Endothelial cell (in vitro differentiated cells): Measurements from ENCODE around the gene PTPRN2. TPM values are rescaled to one million over a fixed set of nuclear protein-coding genes. Genes with fewer than 3 reads are reported as not detected.

Source experiments
- DNase-seq: peaks from one replicate; pipeline ENCODE4 v3.0.0; 2021; ENCODE audit warnings: low spot score
- H3K27ac Mint-ChIP-seq: one replicate; pipeline ENCODE4 v1.8.0; 2021; ENCODE audit warnings: mixed read lengths, inconsistent platforms; ENCODE audit not compliant: unreplicated experiment
- H3K27me3 Mint-ChIP-seq: one replicate; pipeline ENCODE4 v1.8.0; 2021; ENCODE audit warnings: mild to moderate bottlenecking, moderate library complexity, mixed read lengths, inconsistent platforms; ENCODE audit not compliant: unreplicated experiment
- H3K36me3 Mint-ChIP-seq: one replicate; pipeline ENCODE4 v1.8.0; 2021; ENCODE audit warnings: mild to moderate bottlenecking, low read depth, mixed read lengths, inconsistent platforms; ENCODE audit not compliant: unreplicated experiment
- H3K4me1 Mint-ChIP-seq: one replicate; pipeline ENCODE4 v1.8.0; 2021; ENCODE audit warnings: mild to moderate bottlenecking, mixed read lengths, inconsistent platforms; ENCODE audit not compliant: unreplicated experiment
- H3K4me3 Mint-ChIP-seq: one replicate; pipeline ENCODE4 v1.8.0; 2021; ENCODE audit warnings: mild to moderate bottlenecking, mixed read lengths, inconsistent platforms; ENCODE audit not compliant: unreplicated experiment
- H3K9me3 Mint-ChIP-seq: one replicate; pipeline ENCODE4 v1.8.0; 2021; ENCODE audit warnings: mixed read lengths, inconsistent platforms; ENCODE audit not compliant: unreplicated experiment
- CTCF ChIP-seq: fragments of 200-600 bp; sonication (generic); IDR thresholded peaks from one replicate; pipeline ENCODE4 v1.5.0; 2021; ENCODE audit warnings: antibody characterized with exemption; ENCODE audit not compliant: unreplicated experiment
- total RNA-seq: library from RNA; stranded (reverse); fragmentation: NEBNext Ultra II Directional; extraction: Animal tissue kit (Norgen Biotek cat#: 25700); gene quantifications from one replicate; pipeline ENCODE4 v1.2.1, GENCODE V29; 2021; ENCODE audit not compliant: unreplicated experiment

PTPRN2 gene
- total RNA-seq, 1 donor from 2014 or later: 0.18 TPM

DNA sequence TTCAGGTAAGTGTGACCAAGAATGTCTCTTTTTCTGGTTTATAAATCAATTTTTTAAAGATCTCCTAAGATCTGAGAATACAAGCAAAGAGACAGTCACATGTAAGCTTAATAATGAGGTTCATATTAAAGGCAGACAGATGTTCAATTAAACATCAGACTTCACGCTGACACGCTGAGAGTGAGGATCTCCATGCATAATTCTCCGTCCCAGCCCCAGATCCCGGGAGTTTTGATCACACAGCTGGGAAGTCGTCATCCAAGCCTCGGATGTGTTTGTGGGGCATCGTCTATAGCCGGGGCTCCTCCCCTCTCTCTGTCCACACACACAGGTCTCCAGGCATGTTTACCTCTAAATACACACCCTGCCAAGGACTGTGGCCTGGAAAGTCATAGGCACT lies 223.2 kb downstream of the PTPRN2 start:
- peaks cover 19% of the 10 kb centered on the region for H3K36me3 Mint-ChIP-seq
- H3K27me3 Mint-ChIP-seq: peaks cover 12% of the 10 kb centered on the region
- H3K27ac Mint-ChIP-seq: no peak overlapping the region
- no peak for TF ChIP-seq CTCF
- H3K4me1 Mint-ChIP-seq: no peaks in the 10 kb centered on the region
- peak overlapping the region; percentile 38 for H3K4me3 Mint-ChIP-seq
- no peak for DNase-seq
- H3K9me3 Mint-ChIP-seq: peaks cover 43% of the 10 kb centered on the region

GRCh38 chr7:158362912-158363905 lies 224.4 kb downstream of the PTPRN2 start:
- no peak for DNase-seq
- Mint-ChIP-seq H3K27ac (no peak overlapping the region), H3K36me3 (peaks cover 23% of the 10 kb centered on the region)

GRCh38 chr7:158362001-158362400 lies 225.6 kb downstream of the PTPRN2 start:
- Mint-ChIP-seq H3K27ac (no peak overlapping the region), H3K27me3 (peaks cover 9% of the 10 kb centered on the region), H3K9me3 (peaks cover 37% of the 10 kb centered on the region), H3K4me1 (no peaks in the 10 kb centered on the region), H3K36me3 (peaks cover 24% of the 10 kb centered on the region), H3K4me3 (no peak overlapping the region)
- no peak for DNase-seq
- TF ChIP-seq CTCF: no peak

More at GRCh38 chr7:158362912-158363905, 224.4 kb downstream of the PTPRN2 start:
- Mint-ChIP-seq H3K9me3 (peaks cover 44% of the 10 kb centered on the region), H3K27me3 (peaks cover 12% of the 10 kb centered on the region), H3K4me3 (no peak overlapping the region), H3K4me1 (no peaks in the 10 kb centered on the region)
- TF ChIP-seq CTCF: no peak

- Mint-ChIP-seq H3K4me1 (no peaks in the 10 kb centered on the region), H3K9me3 (peaks cover 42% of the 10 kb centered on the region), H3K4me3 (no peak overlapping the region), H3K27me3 (peaks cover 9% of the 10 kb centered on the region), H3K36me3 (peaks cover 27% of the 10 kb centered on the region), H3K27ac (no peak overlapping the region)
- TF ChIP-seq CTCF: no peak
- DNase-seq: no peak
Measured at GRCh38 chr7:158361326-158361946, 226.2 kb downstream of the PTPRN2 start.
